HepG2 (cell line): ENCODE measurements around the gene C2CD2. TPM values are rescaled to one million over a fixed set of nuclear protein-coding genes. Genes with fewer than 3 reads are reported as not detected.

Source experiments
- ATF7-NPFF ChIP-seq: sonication (generic); formaldehyde crosslinking; IDR thresholded peaks from 2 replicates; pipeline ENCODE4 v1.8.1; 2023; ENCODE audit warnings: mild to moderate bottlenecking, low read depth, missing genetic modification reagents, moderate library complexity
- BRF2 ChIP-seq: sonication (generic); formaldehyde crosslinking; IDR thresholded peaks from 2 replicates; pipeline ENCODE4 v1.8.1; 2022; ENCODE audit warnings: mild to moderate bottlenecking, missing genetic modification reagents
- CCAR2 ChIP-seq: fragments of 200-400 bp; formaldehyde crosslinking; optimal IDR thresholded peaks from 2 replicates; pipeline ENCODE3; 2018; ENCODE audit warnings: low read depth, mild to moderate bottlenecking, low read length, moderate library complexity
- CCDC6 ChIP-seq: sonication (generic); formaldehyde crosslinking; IDR thresholded peaks from 2 replicates; pipeline ENCODE4 v1.8.1; 2022; ENCODE audit warnings: mild to moderate bottlenecking, missing genetic modification reagents, moderate library complexity
- FLYWCH1 ChIP-seq: sonication (generic); formaldehyde crosslinking; IDR thresholded peaks from 2 replicates; pipeline ENCODE4 v1.8.1; 2023; ENCODE audit warnings: mild to moderate bottlenecking, missing genetic modification reagents
- HNF1A ChIP-seq, 2 experiments: sonication (generic) in 1 of 2; formaldehyde crosslinking in 1 of 2; IDR thresholded peaks; 2 replicates each; pipeline versions ENCODE4 v1.4.0 to v1.6.1; 2016 to 2020; ENCODE audit warnings: borderline replicate concordance in 1 of 2, low read depth in 1 of 2, mild to moderate bottlenecking in 1 of 2, missing genetic modification reagents in 1 of 2
- IRF2 ChIP-seq: IDR thresholded peaks from 2 replicates; pipeline ENCODE4 v1.6.1; 2018; ENCODE audit warnings: missing genetic modification reagents, missing compliant biosample characterization
- KLF9 ChIP-seq: IDR thresholded peaks from 2 replicates; pipeline ENCODE4 v1.6.1; 2016; ENCODE audit warnings: low read depth
- MYC ChIP-seq: sonication (generic); formaldehyde crosslinking; IDR thresholded peaks from 2 replicates; pipeline ENCODE4 v1.9.0; 2021; ENCODE audit warnings: missing genetic modification reagents, borderline replicate concordance
- POLR2A ChIP-seq, 2 experiments: IDR thresholded peaks; 2 replicates each; pipeline ENCODE4 v1.6.1; 2011; ENCODE audit warnings: low read depth in 2 of 2, low read length in 2 of 2, mild to moderate bottlenecking in 1 of 2, moderate library complexity in 1 of 2; ENCODE audit not compliant: insufficient read depth in 1 of 2
- SIN3B ChIP-seq: fragments of 150-350 bp; IDR thresholded peaks from 2 replicates; pipeline ENCODE4 v1.6.1; 2014; ENCODE audit warnings: low read length
- SNAPC5 ChIP-seq: sonication (generic); formaldehyde crosslinking; IDR thresholded peaks from 2 replicates; pipeline ENCODE4 v1.8.1; 2023; ENCODE audit warnings: mild to moderate bottlenecking, missing genetic modification reagents, borderline replicate concordance
- ZBTB25 ChIP-seq: IDR thresholded peaks from 2 replicates; pipeline ENCODE4 v1.6.1; 2018; ENCODE audit warnings: missing genetic modification reagents
- ZBTB26 ChIP-seq: IDR thresholded peaks from 2 replicates; pipeline ENCODE4 v1.6.1; 2016; ENCODE audit warnings: missing compliant biosample characterization, missing genetic modification reagents, borderline replicate concordance
- ZBTB8A ChIP-seq: sonication (generic); formaldehyde crosslinking; IDR thresholded peaks from 2 replicates; pipeline ENCODE4 v1.4.0; 2020; ENCODE audit warnings: mild to moderate bottlenecking, low read depth, missing genetic modification reagents, borderline replicate concordance
- ZFP36L2 ChIP-seq: sonication (generic); formaldehyde crosslinking; IDR thresholded peaks from 2 replicates; pipeline ENCODE4 v1.4.0; 2020; ENCODE audit warnings: missing genetic modification reagents
- ZKSCAN5 ChIP-seq: sonication (generic); formaldehyde crosslinking; IDR thresholded peaks from 2 replicates; pipeline ENCODE4 v1.5.1; 2020; ENCODE audit warnings: mild to moderate bottlenecking, missing genetic modification reagents
- ZNF251 ChIP-seq: sonication (generic); formaldehyde crosslinking; IDR thresholded peaks from 2 replicates; pipeline ENCODE4 v1.9.0; 2021; ENCODE audit warnings: mild to moderate bottlenecking, missing genetic modification reagents
- ZNF296 ChIP-seq: sonication (generic); formaldehyde crosslinking; conservative IDR thresholded peaks from 2 replicates; pipeline ENCODE4 v1.5.0; 2020; ENCODE audit warnings: mild to moderate bottlenecking, missing genetic modification reagents
- ZSCAN12 ChIP-seq: sonication (generic); formaldehyde crosslinking; IDR thresholded peaks from 2 replicates; pipeline ENCODE4 v1.9.0; 2021; ENCODE audit warnings: mild to moderate bottlenecking, missing genetic modification reagents
- polyA plus RNA-seq, 8 experiments: library from polyadenylated mRNA; depleted of rRNA in 3 of 8; stranded (reverse) in 7 of 8; unstranded in 1 of 8; fragments of >200 nt; fragmentation: Illumina TruSeq in 4 of 8; extraction: Trizol in 4 of 8; gene quantifications; 2 replicates each; pipeline versions ENCODE4 v1.2.1 to v1.2.3, GENCODE V29; 2011 to 2016; ENCODE audit warnings: low read depth in 4 of 8, missing spikeins in 1 of 8, mixed read lengths in 1 of 8; ENCODE audit not compliant: insufficient read depth in 1 of 8
- total RNA-seq, 5 experiments: library from RNA; depleted of rRNA; stranded (reverse); fragments of >200 nt; fragmentation: Illumina TruSeq; extraction: Trizol; gene quantifications; 2 replicates each; pipeline ENCODE4 v1.2.3, GENCODE V29; 2016; ENCODE audit warnings: low read depth in 1 of 5

Gene C2CD2
- total and polyA plus RNA-seq, 2 of the 13 experiments (the other 11 are each of a cell fraction or from before 2014, with no cell fraction given), result 12.5 to 19.7 TPM

- TF ChIP-seq ZSCAN12, result no peak
- no peak for TF ChIP-seq ATF7-NPFF (CRISPR knock-in tag)
- TF ChIP-seq CCDC6 (CRISPR knock-in tag), result no peak
- peak; percentile 56 for TF ChIP-seq IRF2 (CRISPR knock-in tag)
- no peak for TF ChIP-seq ZNF251 (CRISPR knock-in tag)
- no peak for TF ChIP-seq CCAR2
- no peak for TF ChIP-seq ZFP36L2 (CRISPR knock-in tag)
- no peak for TF ChIP-seq ZBTB8A
- TF ChIP-seq ZBTB25 (CRISPR knock-in tag), result peak; percentile 43; the same call in 1 of the 2 replicates
- TF ChIP-seq SIN3B, result no peak
- no peak for TF ChIP-seq HNF1A (IDR thresholded peaks at IDR 0.05; ENCODE audit: low read depth)
- no peak for TF ChIP-seq HNF1A (CRISPR knock-in tag; IDR thresholded peaks at IDR 0.05; ENCODE audit: borderline replicate concordance)
- no peak for TF ChIP-seq FLYWCH1
- no peak; the same call in 1 of the 2 replicates for TF ChIP-seq MYC (CRISPR knock-in tag)
- no peak for TF ChIP-seq ZKSCAN5
- no peak for TF ChIP-seq KLF9 (CRISPR knock-in tag)
- 0 out of 2 replicates have a peak, but pooled peaks have one; percentile 45 for TF ChIP-seq SNAPC5
- TF ChIP-seq ZNF296 (CRISPR knock-in tag), result no peak
- no peak for TF ChIP-seq ZBTB26 (CRISPR knock-in tag)
- no peak for TF ChIP-seq BRF2 (CRISPR knock-in tag)
- no peak for TF ChIP-seq POLR2A (IDR thresholded peaks at IDR 0.05; ENCODE audit: insufficient read depth in 1 of 2, low read depth in 2 of 2, low read length in 2 of 2)
These were observed 4.4 kb upstream of the C2CD2 start (continued) for GRCh38 chr21:41957991-41958766.
